Retinal pigment epithelial cell (primary cell): Measurements from ENCODE around the gene JAK3.
A peak's percentile ranks its signal among the peaks of the same experiment; 100 is the strongest.
"Not testable (repeated sequence)": the region's sequence is repeated elsewhere in the genome, so short reads cannot be mapped to it uniquely, and the experiment has no call there.

Source experiments
- DNase-seq: peaks from one replicate; pipeline ENCODE4 v3.0.0-alpha.2; 2010; ENCODE audit warnings: low read depth
- H3K4me3 ChIP-seq: 2 replicates; pipeline ENCODE4 v1.5.1; 2011; ENCODE audit warnings: mild to moderate bottlenecking, low read length, control low read depth, moderate library complexity
- CTCF ChIP-seq: conservative IDR thresholded peaks from 2 replicates; pipeline ENCODE4 v1.5.1; 2011; ENCODE audit warnings: low read depth, low read length, control low read depth, inconsistent platforms

JAK3 gene

GRCh38 chr19:17790059-17790780, 57.6 kb downstream of the JAK3 start:
- DNase-seq: no peak
- no peak overlapping the region for H3K4me3 ChIP-seq
- no peak for TF ChIP-seq CTCF

DNA sequence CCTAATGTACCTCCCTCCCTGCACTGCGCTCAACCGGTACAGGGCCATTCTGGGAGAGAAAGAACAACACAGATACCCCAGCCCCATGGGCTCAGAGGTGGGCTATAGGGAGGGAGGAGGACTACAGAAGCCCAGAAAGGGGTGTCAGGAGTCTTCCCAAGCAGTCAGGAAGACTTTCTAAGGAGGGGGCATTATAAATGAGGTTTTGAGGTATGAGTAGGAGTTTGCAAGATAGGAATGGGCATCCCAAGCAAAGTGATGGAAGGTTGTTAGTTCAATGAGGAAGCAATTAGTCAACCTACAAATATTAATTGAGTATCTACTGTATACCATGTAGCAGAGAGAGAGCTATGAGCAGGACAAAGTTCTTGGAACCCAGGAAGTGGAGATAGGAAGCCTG, 59.1 kb downstream of the JAK3 start:
- no peak overlapping the region for H3K4me3 ChIP-seq
- TF ChIP-seq CTCF: no peak
- DNase-seq: no peak

GRCh38 chr19:17787274-17787913, 60.4 kb downstream of the JAK3 start:
- no peak for DNase-seq
- TF ChIP-seq CTCF: no peak
- H3K4me3 ChIP-seq: no peak overlapping the region

DNA sequence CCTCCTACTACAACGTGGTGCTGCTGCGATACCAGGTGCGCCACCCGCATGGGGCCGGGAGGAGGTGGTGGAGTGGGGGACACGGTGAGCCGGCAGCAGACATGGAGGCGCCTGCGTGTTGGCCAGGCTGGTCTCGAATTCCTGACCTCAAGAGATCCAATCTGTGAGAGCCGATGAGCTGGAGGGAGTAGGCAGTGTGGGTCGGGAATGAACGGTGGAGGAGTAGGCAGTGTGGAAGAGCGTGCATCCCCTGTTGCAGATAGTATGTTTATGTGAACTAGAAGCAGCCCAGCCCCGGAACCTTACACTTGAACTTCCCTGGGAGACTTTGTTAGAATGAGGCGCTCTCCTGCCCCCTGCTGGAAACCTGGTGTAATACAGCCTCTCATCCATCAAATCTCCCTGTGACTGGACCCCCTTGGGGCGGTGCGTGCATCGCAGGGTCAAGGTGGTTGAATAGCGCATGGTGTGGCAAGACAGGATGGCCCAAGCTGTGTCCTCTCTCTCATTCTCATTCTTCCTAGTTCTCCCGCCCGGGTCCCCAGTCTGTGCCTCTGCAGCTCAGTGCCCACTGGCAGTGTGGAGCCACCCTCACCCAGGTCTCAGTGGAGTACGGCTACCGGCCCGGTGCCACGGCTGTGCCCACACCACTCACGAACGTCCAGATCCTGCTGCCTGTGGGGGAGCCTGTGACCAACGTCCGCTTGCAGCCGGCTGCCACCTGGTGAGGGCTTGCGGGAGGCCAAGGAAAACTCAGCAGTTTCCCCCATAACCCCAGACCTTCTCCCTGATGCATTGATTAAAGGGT, 63.4 kb downstream of the JAK3 start:
- DNase-seq: no peak
- TF ChIP-seq CTCF: peak; percentile 84
- H3K4me3 ChIP-seq: no peak overlapping the region

GRCh38 chr19:17783721-17784120, 64.1 kb downstream of the JAK3 start:
- H3K4me3 ChIP-seq, DNase-seq: not testable (repeated sequence)

DNA sequence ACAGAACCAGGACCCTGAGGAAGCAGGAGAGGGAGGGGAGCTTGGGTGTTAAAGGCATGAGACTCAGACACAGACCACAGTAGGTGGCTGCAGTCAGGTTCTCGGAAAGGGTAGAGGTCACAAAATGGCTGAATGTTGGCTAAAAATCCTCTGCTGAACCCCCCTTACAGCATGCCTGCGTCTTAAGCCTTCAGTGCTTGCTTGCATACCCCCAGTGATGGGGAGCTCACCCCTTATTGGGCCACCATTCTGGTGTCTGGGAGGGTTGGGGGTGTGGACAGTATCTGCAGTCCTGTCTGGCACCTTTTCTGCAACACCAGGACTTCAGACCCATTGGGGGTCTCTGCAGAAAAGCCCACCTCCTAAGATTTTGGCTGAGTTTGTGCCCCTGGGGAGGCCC, 67.0 kb downstream of the JAK3 start:
- no peak for TF ChIP-seq CTCF
- no peak overlapping the region for H3K4me3 ChIP-seq
- no peak for DNase-seq
